ENCODE measurements around the gene MSI2.

DNA sequence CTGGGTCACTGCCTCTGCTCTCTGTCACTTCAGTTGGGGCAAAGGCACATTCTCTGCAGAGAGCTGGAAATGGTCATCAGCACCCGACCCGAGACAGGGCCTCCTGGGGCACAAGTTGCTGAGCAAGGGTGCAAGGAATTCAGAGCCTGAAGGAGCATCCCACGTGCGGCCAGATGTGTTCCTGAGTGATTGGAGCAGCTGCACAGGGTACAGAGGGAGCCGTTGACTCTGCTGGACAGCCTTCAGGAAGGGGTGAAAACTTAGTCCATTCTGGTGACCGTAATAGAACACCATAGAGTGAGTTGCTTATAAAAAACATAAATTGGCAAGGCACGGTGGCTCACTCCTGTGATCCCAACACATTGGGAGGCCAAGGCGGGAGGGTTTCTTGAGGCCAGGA is 382.0 kb downstream of the MSI2 start:
- no peak for TF ChIP-seq SP1 (IDR thresholded peaks at IDR 0.05)
- no peak for TF ChIP-seq BHLHE40 (IDR thresholded peaks at IDR 0.05; ENCODE audit: borderline replicate concordance)
- no peak for TF ChIP-seq LEF1 (IDR thresholded peaks at IDR 0.05; ENCODE audit: borderline replicate concordance)
- TF ChIP-seq SUZ12 (IDR thresholded peaks at IDR 0.05) = no peak
- no peak for TF ChIP-seq ELF4 (IDR thresholded peaks at IDR 0.05)
- no peak for TF ChIP-seq TARDBP (IDR thresholded peaks at IDR 0.05)
- TF ChIP-seq L3MBTL2 (conservative IDR thresholded peaks at IDR 0.05) = no peak
- TF ChIP-seq HDGF (IDR thresholded peaks at IDR 0.05; ENCODE audit: borderline replicate concordance) = no peak
- no peak for TF ChIP-seq FOXM1 (IDR thresholded peaks at IDR 0.05; ENCODE audit: borderline replicate concordance)
- no peak for TF ChIP-seq ARNT (IDR thresholded peaks at IDR 0.05)
- no peak for TF ChIP-seq CTBP1 (IDR thresholded peaks at IDR 0.05; ENCODE audit: borderline replicate concordance)
- TF ChIP-seq ZNF384 (IDR thresholded peaks at IDR 0.05) = no peak
- TF ChIP-seq, protein P1, sequence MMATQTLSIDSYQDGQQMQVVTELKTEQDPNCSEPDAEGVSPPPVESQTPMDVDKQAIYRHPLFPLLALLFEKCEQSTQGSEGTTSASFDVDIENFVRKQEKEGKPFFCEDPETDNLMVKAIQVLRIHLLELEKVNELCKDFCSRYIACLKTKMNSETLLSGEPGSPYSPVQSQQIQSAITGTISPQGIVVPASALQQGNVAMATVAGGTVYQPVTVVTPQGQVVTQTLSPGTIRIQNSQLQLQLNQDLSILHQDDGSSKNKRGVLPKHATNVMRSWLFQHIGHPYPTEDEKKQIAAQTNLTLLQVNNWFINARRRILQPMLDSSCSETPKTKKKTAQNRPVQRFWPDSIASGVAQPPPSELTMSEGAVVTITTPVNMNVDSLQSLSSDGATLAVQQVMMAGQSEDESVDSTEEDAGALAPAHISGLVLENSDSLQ (IDR thresholded peaks at IDR 0.05) = no peak
- TF ChIP-seq NFRKB (IDR thresholded peaks at IDR 0.05) = no peak

Data from HEK293T (cell line).